ENCODE measurements around the gene ELOVL6.

Gene ELOVL6

DNA sequence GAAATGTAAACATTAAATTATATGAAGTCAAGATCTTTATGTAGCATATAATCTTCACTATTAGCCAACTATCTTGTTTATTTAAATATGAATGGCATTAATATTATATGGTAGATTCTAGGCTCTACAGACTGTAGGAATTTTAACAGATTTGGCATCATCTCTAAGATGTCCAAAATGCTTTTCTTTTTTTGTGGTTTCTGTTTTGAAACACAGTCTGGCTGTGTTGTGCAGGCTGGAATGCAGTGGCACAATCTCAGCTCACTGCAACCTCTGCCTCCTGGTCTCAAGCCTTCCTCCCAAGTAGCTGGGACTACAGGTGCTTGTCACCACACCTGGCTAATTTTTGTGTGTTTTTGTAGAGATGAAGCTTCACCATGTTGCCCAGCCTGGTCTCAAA lies 76.2 kb downstream of the ELOVL6 start:
- H3K9me3 ChIP-seq: no peaks in the 10 kb centered on the region
- no peaks in the 10 kb centered on the region for H3K4me1 ChIP-seq (ENCODE audit: control insufficient read depth in 1 of 2, insufficient read depth in 1 of 2, low read depth in 1 of 2, low read length in 1 of 2)
- H3K4me3 ChIP-seq (ENCODE audit: low read depth in 1 of 2, low read length in 1 of 2): no peak overlapping the region
- H3K36me3 ChIP-seq: no peaks in the 10 kb centered on the region
- H3K27ac ChIP-seq: no peak overlapping the region
- no peak for TF ChIP-seq CTCF (IDR thresholded peaks at IDR 0.05)
- H3K27me3 ChIP-seq: no peaks in the 10 kb centered on the region

DNA sequence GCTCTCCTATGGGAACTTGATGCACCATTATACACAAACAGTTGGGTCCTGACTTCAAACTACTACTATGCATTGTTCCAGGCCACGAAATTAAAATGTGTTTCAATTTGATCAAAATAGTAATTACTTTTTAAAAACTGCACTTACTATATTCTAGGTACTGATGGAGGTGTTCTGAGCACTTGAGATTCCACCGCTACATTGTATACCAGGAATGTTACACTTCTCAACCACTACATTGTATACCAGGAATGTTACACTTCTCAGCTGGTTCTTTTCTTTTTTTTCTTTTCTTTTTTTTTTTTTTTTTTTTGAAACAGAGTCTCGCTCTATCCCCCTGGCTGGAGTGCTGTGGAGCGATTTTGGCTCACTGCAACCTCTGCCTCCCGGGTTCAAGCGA lies 77.9 kb downstream of the ELOVL6 start:
- TF ChIP-seq CTCF (IDR thresholded peaks at IDR 0.05): no peak
- no peaks in the 10 kb centered on the region for H3K27me3 ChIP-seq
- H3K27ac ChIP-seq: no peak overlapping the region
- no peak overlapping the region for H3K4me3 ChIP-seq (ENCODE audit: low read depth in 1 of 2, low read length in 1 of 2)
- H3K9me3 ChIP-seq: no peaks in the 10 kb centered on the region
- H3K4me1 ChIP-seq (ENCODE audit: control insufficient read depth in 1 of 2, insufficient read depth in 1 of 2, low read depth in 1 of 2, low read length in 1 of 2): no peaks in the 10 kb centered on the region
- no peaks in the 10 kb centered on the region for H3K36me3 ChIP-seq

DNA sequence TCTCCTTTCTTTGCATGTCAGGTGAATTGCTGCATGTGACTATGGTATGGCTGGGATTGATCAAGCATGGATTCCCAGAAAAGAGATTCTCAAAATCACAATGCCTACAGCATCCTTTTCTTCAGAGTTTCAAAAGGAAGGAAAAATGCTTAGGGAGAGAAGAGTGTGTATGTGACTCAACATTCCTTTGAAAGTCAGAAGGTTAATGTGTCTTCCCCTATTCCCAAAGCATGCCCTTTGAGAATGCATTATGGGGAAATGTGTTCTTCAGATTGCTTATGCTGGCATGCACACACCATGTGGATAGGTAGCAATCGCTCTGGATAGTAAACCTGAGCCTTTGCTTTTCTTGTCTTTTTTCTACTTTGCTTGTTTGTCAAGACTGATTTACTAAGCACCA lies 78.5 kb downstream of the ELOVL6 start:
- H3K27ac ChIP-seq: no peak overlapping the region
- no peaks in the 10 kb centered on the region for H3K36me3 ChIP-seq
- no peaks in the 10 kb centered on the region for H3K4me1 ChIP-seq (ENCODE audit: control insufficient read depth in 1 of 2, insufficient read depth in 1 of 2, low read depth in 1 of 2, low read length in 1 of 2)
- no peaks in the 10 kb centered on the region for H3K27me3 ChIP-seq
- H3K4me3 ChIP-seq (ENCODE audit: low read depth in 1 of 2, low read length in 1 of 2): no peak overlapping the region
- no peak for TF ChIP-seq CTCF (IDR thresholded peaks at IDR 0.05)
- no peaks in the 10 kb centered on the region for H3K9me3 ChIP-seq

DNA sequence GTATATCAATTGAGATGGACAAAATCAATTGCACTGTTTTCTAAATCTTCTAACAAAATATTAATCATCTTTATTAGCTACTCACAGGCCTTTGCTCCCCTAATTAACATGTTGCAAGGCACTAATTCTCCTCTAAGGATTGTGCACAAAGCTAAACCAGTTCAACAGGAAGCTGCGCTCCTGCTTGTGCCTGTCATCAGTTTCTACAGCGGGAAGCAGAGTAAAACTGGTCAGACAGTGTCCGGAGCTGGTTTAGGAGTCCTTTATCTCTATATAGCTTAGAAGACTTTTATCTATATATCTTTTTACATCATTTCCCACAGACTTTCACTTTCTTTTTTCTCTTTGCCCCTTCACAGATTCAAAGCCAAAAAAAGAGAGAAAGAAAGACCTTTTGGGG lies 79.1 kb downstream of the ELOVL6 start:
- no peak for TF ChIP-seq CTCF (IDR thresholded peaks at IDR 0.05)
- Histone ChIP-seq H3K4me1 (ENCODE audit: control insufficient read depth in 1 of 2, insufficient read depth in 1 of 2, low read depth in 1 of 2, low read length in 1 of 2) (no peaks in the 10 kb centered on the region), H3K27ac (no peak overlapping the region), H3K36me3 (no peaks in the 10 kb centered on the region), H3K4me3 (ENCODE audit: low read depth in 1 of 2, low read length in 1 of 2) (no peak overlapping the region), H3K9me3 (no peaks in the 10 kb centered on the region), H3K27me3 (no peaks in the 10 kb centered on the region)

DNA sequence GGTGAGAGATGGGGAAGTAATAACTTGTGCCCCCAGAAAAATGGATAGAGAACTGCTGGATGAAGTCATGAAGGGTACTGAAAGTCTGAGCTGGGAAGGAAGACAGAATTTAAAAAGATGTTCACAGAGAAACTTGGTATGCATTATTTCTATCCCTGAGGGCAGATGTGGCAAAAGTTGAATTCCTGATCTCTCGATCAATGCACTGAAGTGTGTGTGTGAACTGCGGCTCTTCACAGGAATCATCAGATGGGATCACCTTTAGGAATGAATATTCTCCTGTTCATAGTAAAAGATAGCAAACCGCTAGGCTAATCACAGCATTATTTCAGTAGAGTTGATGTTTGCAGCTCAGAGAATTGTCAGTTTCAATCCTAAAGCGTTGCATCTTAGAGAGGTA lies 86.4 kb downstream of the ELOVL6 start:
- Histone ChIP-seq H3K27ac (no peak overlapping the region), H3K9me3 (no peaks in the 10 kb centered on the region), H3K27me3 (no peaks in the 10 kb centered on the region), H3K36me3 (no peaks in the 10 kb centered on the region), H3K4me3 (ENCODE audit: low read depth in 1 of 2, low read length in 1 of 2) (no peak overlapping the region), H3K4me1 (ENCODE audit: control insufficient read depth in 1 of 2, insufficient read depth in 1 of 2, low read depth in 1 of 2, low read length in 1 of 2) (peaks cover 0 to 6% of the 10 kb centered on the region in 2 experiments)
- no peak for TF ChIP-seq CTCF (IDR thresholded peaks at IDR 0.05)

DNA sequence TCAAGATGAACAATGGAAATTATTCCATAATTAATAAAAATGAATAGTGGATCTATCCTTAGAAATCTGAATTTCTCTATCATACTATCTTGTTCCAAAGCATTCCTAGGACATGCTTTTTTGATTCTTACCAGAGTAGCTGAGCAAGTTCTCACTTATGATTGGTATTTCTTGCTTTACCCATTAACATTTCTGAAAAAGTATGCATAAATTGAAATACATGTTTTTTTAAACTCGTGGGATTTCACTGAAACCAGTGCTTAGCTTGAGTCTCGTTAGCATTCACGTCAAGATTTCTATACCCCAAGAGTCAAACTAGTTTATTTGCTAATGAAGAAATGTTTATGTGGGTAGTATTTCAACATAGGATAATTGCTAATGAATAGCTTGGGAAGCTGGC lies 89.0 kb downstream of the ELOVL6 start:
- Histone ChIP-seq H3K9me3 (no peaks in the 10 kb centered on the region), H3K4me3 (ENCODE audit: low read depth in 1 of 2, low read length in 1 of 2) (no peak overlapping the region), H3K36me3 (no peaks in the 10 kb centered on the region), H3K27ac (no peak overlapping the region), H3K27me3 (no peaks in the 10 kb centered on the region), H3K4me1 (ENCODE audit: control insufficient read depth in 1 of 2, insufficient read depth in 1 of 2, low read depth in 1 of 2, low read length in 1 of 2) (peaks cover 0 to 6% of the 10 kb centered on the region in 2 experiments)
- TF ChIP-seq CTCF (IDR thresholded peaks at IDR 0.05): no peak

Data from neutrophil (primary cell).